ENCODE measurements around the gene CCNF. TPM values are rescaled to one million over a fixed set of nuclear protein-coding genes. Genes with fewer than 3 reads are reported as not detected.

Gene CCNF
- total and polyA plus RNA-seq, 9 of the 15 experiments (the other 6 are each of a cell fraction or from before 2014, with no cell fraction given) = 4.1 to 70.1 (median 29.5) TPM

GRCh38 chr16:2474877-2475412 is 45.7 kb downstream of the CCNF start, which contains the start of gene TBC1D24:
TBC1D24 (plus strand) TSS chr16:2475127; CDS start chr16:2496149, 21,022 bp downstream.
- DNase-seq (ENCODE audit: extremely low read depth in 1 of 4, low spot score in 3 of 4) (peak; percentile 88 to 97 (median 96)), FAIRE-seq (no peak), ATAC-seq (peak; percentile 69)
- ChIA-PET POLR2A (interaction anchor here (0.6 to 1.3 kb wide), 4 partner anchors 9 to 503 kb away, joined by 3 to 4 read pairs (median 3); partner anchors contain the start of gene TBL3), CTCF (ENCODE audit: low intra/inter-chr PET ratio) (interaction anchor here (0.6 to 0.9 kb wide), 2 partner anchors 26 to 39 kb away, joined by 3 to 5 read pairs; partner anchors contain the start of gene ATP6V0C)
- H4K20me1 ChIP-seq (replicated peaks; ENCODE audit: control insufficient read depth, insufficient read depth, low read length) = peaks cover 3% of the 10 kb centered on the region; the same call in 1 of the 2 replicates
- peak within 1 kb of the TSS; percentile 76 for H3K4me3 ChIP-seq
- intact Hi-C loops (cut with micrococcal nuclease) (no loop called here), in situ Hi-C loops (cut with MboI) (no loop called here)
- H3K4me2 ChIP-seq (ENCODE audit: insufficient read depth, low read length) = peak within 1 kb of the TSS; percentile 89
- peak within 1 kb of the TSS; percentile 75 for H2AFZ ChIP-seq (ENCODE audit: low read depth, low read length)
- 0% methylated on average over 8 of the region's 77 CpGs for WGBS (ENCODE audit: insufficient coverage, low coverage, missing lambda C conversion rate)
- no peaks in the 10 kb centered on the region for H3K9me3 ChIP-seq (replicated peaks; ENCODE audit: control insufficient read depth, insufficient read depth, low read depth, low read length)
- peak within 1 kb of the TSS; percentile 80 to 98 for H3K9ac ChIP-seq (ENCODE audit: insufficient read depth in 1 of 2, low read depth in 2 of 2, low read length in 2 of 2)
- H3K27ac ChIP-seq (ENCODE audit: extremely low read depth, low read depth, low read length) = peak within 1 kb of the TSS; percentile 88
- peaks cover 44 to 95% of the 10 kb centered on the region in 2 experiments for H3K4me1 ChIP-seq (replicated peaks in 1 of 2; ENCODE audit: control insufficient read depth in 2 of 2, insufficient read depth in 2 of 2, low read length in 2 of 2)
- H3K9me1 ChIP-seq (ENCODE audit: control insufficient read depth, insufficient read depth, low read length) = no peaks in the 10 kb centered on the region
- peaks cover under 1% of the 10 kb centered on the region; the same call in 1 of the 3 replicates for H3K36me3 ChIP-seq (ENCODE audit: control insufficient read depth, insufficient read depth, low read length)
- no TSS peak for BruUV-seq (replicated peaks)
- H3K27me3 ChIP-seq (ENCODE audit: control insufficient read depth in 2 of 2, insufficient read depth in 2 of 2, low read length in 2 of 2) = no peaks in the 10 kb centered on the region
- peaks cover 56% of the 10 kb centered on the region for H3K79me2 ChIP-seq (ENCODE audit: control insufficient read depth, insufficient read depth, low read length)
- no peak for TF ChIP-seq FOXJ2 (tag; IDR thresholded peaks at IDR 0.05)
- TF ChIP-seq, protein P1, sequence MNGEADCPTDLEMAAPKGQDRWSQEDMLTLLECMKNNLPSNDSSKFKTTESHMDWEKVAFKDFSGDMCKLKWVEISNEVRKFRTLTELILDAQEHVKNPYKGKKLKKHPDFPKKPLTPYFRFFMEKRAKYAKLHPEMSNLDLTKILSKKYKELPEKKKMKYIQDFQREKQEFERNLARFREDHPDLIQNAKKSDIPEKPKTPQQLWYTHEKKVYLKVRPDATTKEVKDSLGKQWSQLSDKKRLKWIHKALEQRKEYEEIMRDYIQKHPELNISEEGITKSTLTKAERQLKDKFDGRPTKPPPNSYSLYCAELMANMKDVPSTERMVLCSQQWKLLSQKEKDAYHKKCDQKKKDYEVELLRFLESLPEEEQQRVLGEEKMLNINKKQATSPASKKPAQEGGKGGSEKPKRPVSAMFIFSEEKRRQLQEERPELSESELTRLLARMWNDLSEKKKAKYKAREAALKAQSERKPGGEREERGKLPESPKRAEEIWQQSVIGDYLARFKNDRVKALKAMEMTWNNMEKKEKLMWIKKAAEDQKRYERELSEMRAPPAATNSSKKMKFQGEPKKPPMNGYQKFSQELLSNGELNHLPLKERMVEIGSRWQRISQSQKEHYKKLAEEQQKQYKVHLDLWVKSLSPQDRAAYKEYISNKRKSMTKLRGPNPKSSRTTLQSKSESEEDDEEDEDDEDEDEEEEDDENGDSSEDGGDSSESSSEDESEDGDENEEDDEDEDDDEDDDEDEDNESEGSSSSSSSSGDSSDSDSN (IDR thresholded peaks at IDR 0.05; ENCODE audit: borderline replicate concordance in 1 of 2, low read depth in 2 of 2, low read length in 2 of 2) = peak in 1 of 2 experiments; percentile 7; a peak in 1 of 4 replicates
- 0 out of 2 replicates have a peak, but pooled peaks have one; percentile 16 for TF ChIP-seq CREM (IDR thresholded peaks at IDR 0.05; ENCODE audit: low read depth)
- TF ChIP-seq CXXC5 (CRISPR knock-in tag; IDR thresholded peaks at IDR 0.05) = peak; percentile 24; the same call in 1 of the 2 replicates
- TF ChIP-seq ZFX (CRISPR knock-in tag; IDR thresholded peaks at IDR 0.05) = peak; percentile 3; the same call in 1 of the 2 replicates
- TF ChIP-seq, protein P2, sequence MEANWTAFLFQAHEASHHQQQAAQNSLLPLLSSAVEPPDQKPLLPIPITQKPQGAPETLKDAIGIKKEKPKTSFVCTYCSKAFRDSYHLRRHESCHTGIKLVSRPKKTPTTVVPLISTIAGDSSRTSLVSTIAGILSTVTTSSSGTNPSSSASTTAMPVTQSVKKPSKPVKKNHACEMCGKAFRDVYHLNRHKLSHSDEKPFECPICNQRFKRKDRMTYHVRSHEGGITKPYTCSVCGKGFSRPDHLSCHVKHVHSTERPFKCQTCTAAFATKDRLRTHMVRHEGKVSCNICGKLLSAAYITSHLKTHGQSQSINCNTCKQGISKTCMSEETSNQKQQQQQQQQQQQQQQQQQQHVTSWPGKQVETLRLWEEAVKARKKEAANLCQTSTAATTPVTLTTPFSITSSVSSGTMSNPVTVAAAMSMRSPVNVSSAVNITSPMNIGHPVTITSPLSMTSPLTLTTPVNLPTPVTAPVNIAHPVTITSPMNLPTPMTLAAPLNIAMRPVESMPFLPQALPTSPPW (CRISPR knock-in tag; IDR thresholded peaks at IDR 0.05) = peak; percentile 92
- no peak for TF ChIP-seq HMG20B (CRISPR knock-in tag; IDR thresholded peaks at IDR 0.05)
- TF ChIP-seq, protein P3, sequence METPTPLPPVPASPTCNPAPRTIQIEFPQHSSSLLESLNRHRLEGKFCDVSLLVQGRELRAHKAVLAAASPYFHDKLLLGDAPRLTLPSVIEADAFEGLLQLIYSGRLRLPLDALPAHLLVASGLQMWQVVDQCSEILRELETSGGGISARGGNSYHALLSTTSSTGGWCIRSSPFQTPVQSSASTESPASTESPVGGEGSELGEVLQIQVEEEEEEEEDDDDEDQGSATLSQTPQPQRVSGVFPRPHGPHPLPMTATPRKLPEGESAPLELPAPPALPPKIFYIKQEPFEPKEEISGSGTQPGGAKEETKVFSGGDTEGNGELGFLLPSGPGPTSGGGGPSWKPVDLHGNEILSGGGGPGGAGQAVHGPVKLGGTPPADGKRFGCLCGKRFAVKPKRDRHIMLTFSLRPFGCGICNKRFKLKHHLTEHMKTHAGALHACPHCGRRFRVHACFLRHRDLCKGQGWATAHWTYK (CRISPR knock-in tag; IDR thresholded peaks at IDR 0.05) = peak; percentile 62
- peak; percentile 71; the same call in 1 of the 2 replicates for TF ChIP-seq GABPA (tag; conservative IDR thresholded peaks at IDR 0.05; ENCODE audit: low read depth)
- TF ChIP-seq GABPB1 (CRISPR knock-in tag; IDR thresholded peaks at IDR 0.05) = 0 out of 2 replicates have a peak, but pooled peaks have one; percentile 33
- no peak for TF ChIP-seq MBD1 (CRISPR knock-in tag; IDR thresholded peaks at IDR 0.05)
- no peak for TF ChIP-seq KDM2B (CRISPR knock-in tag; IDR thresholded peaks at IDR 0.05)
- TF ChIP-seq HMGN3 (IDR thresholded peaks at IDR 0.05; ENCODE audit: borderline replicate concordance, extremely low read depth, insufficient read length, low read depth, low read length) = peak; percentile 72
- 0 out of 2 replicates have a peak, but pooled peaks have one; percentile 73 for TF ChIP-seq ZBTB7A (IDR thresholded peaks at IDR 0.05; ENCODE audit: borderline replicate concordance, control insufficient read depth, low read depth, low read length)

Data from K562 (cell line).